Measurements from ENCODE around the gene NBAS.

DNA sequence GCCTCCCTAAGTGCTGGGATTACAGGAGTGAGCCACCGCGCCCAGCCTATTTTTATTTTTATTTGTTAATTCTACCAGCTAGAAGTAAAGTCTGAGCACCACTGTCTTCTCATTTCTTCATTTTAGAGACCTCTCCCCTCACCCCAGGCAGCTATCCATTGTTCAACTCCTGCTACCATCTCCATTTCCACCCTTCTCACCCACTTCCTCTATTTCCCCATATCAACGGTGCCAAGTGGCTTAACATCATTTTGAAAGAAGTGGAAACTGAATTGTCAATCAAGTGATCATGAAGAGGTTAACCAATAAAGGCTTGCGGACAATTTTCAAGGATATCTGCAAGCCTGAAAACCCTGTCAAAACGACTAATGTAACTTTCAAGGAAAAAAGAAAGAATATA lies 323.1 kb downstream of the NBAS start:
- TF ChIP-seq, protein P1, sequence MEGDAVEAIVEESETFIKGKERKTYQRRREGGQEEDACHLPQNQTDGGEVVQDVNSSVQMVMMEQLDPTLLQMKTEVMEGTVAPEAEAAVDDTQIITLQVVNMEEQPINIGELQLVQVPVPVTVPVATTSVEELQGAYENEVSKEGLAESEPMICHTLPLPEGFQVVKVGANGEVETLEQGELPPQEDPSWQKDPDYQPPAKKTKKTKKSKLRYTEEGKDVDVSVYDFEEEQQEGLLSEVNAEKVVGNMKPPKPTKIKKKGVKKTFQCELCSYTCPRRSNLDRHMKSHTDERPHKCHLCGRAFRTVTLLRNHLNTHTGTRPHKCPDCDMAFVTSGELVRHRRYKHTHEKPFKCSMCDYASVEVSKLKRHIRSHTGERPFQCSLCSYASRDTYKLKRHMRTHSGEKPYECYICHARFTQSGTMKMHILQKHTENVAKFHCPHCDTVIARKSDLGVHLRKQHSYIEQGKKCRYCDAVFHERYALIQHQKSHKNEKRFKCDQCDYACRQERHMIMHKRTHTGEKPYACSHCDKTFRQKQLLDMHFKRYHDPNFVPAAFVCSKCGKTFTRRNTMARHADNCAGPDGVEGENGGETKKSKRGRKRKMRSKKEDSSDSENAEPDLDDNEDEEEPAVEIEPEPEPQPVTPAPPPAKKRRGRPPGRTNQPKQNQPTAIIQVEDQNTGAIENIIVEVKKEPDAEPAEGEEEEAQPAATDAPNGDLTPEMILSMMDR (IDR thresholded peaks at IDR 0.05; ENCODE audit: low read depth, low read length): no peak
- TF ChIP-seq MYC (IDR thresholded peaks at IDR 0.05; ENCODE audit: low read depth, low read length) (no peak), POLR2A (IDR thresholded peaks at IDR 0.05; ENCODE audit: extremely low read depth, insufficient read length) (no peak), MAX (IDR thresholded peaks at IDR 0.05; ENCODE audit: low read depth, low read length) (no peak)
